GM12864 (cell line): Measurements from ENCODE around the gene KANSL1.

Experiments
- DNase-seq: peaks from one replicate; pipeline ENCODE4 v3.0.0-alpha.2; 2011; ENCODE audit warnings: low read depth
- H3K4me3 ChIP-seq: 2 replicates; pipeline ENCODE4 v1.5.1; 2011; ENCODE audit warnings: mild to moderate bottlenecking, low read depth, low read length, control low read depth
- CTCF ChIP-seq: IDR thresholded peaks from 2 replicates; pipeline ENCODE4 v1.5.1; 2011; ENCODE audit warnings: low read depth, mild to moderate bottlenecking, moderate library complexity, low read length, control low read depth, inconsistent platforms; ENCODE audit errors: missing control alignments

KANSL1 gene

GRCh38 chr17:45997624-45998023 lies 195.6 kb downstream of the KANSL1 start:
- no peak for DNase-seq
- no peak overlapping the region for H3K4me3 ChIP-seq
- TF ChIP-seq CTCF: no peak

- no peak for DNase-seq
- no peak overlapping the region for H3K4me3 ChIP-seq
- TF ChIP-seq CTCF: no peak
Measured at GRCh38 chr17:45997166-45997565, 196.1 kb downstream of the KANSL1 start.

GRCh38 chr17:45996282-45996937 lies 196.8 kb downstream of the KANSL1 start:
- DNase-seq: no peak
- no peak overlapping the region for H3K4me3 ChIP-seq
- TF ChIP-seq CTCF: no peak

GRCh38 chr17:45995627-45996270 lies 197.5 kb downstream of the KANSL1 start:
- no peak overlapping the region for H3K4me3 ChIP-seq
- no peak for DNase-seq
- TF ChIP-seq CTCF: no peak

- TF ChIP-seq CTCF: no peak
- H3K4me3 ChIP-seq: no peak overlapping the region
- DNase-seq: no peak
Measured at GRCh38 chr17:45994987-45995386, 198.2 kb downstream of the KANSL1 start.

- no peak for TF ChIP-seq CTCF
- DNase-seq: no peak
- H3K4me3 ChIP-seq: no peak overlapping the region
Measured at GRCh38 chr17:45993962-45994627, 199.1 kb downstream of the KANSL1 start.
